ENCODE data around the gene PSMA8. TPM values are rescaled to one million over a fixed set of nuclear protein-coding genes. Genes with fewer than 3 reads are reported as not detected.

Gene PSMA8
- total and polyA plus RNA-seq, 2 of the 13 experiments (the other 11 are each of a cell fraction or from before 2014, with no cell fraction given) = not detected

- no peak for TF ChIP-seq FOXJ3 (CRISPR knock-in tag; IDR thresholded peaks at IDR 0.05; ENCODE audit: borderline replicate concordance)
- TF ChIP-seq ATF7 (IDR thresholded peaks at IDR 0.05) = no peak
- TF ChIP-seq ATF7 (CRISPR knock-in tag; IDR thresholded peaks at IDR 0.05) = no peak
- TF ChIP-seq ZBTB10 (CRISPR knock-in tag; IDR thresholded peaks at IDR 0.05; ENCODE audit: borderline replicate concordance) = no peak
- TF ChIP-seq DPF2 (CRISPR knock-in tag; IDR thresholded peaks at IDR 0.05; ENCODE audit: borderline replicate concordance, low read depth) = no peak
These were observed 49.9 kb downstream of the PSMA8 start (continued) for GRCh38 chr18:26183395-26184112.

GRCh38 chr18:26185267-26185666, 51.6 kb downstream of the PSMA8 start:
- Histone ChIP-seq H2AFZ (ENCODE audit: low read length) (no peak overlapping the region), H3K27me3 (ENCODE audit: control insufficient read depth in 1 of 2, insufficient read depth in 2 of 2, low read length in 2 of 2) (no peaks in the 10 kb centered on the region), H3K4me1 (ENCODE audit: insufficient read depth, low read length) (peaks cover 5% of the 10 kb centered on the region; the same call in 1 of the 2 replicates), H4K20me1 (ENCODE audit: insufficient read depth, low read length) (no peaks in the 10 kb centered on the region), H3K79me2 (ENCODE audit: insufficient read depth, low read length) (no peaks in the 10 kb centered on the region), H3K4me3 (replicated peaks in 1 of 3; ENCODE audit: insufficient read depth in 1 of 3, low read depth in 2 of 3, low read length in 3 of 3) (no peak overlapping the region), H3K9ac (ENCODE audit: insufficient read depth, low read depth, low read length) (no peak overlapping the region), H3K27ac (ENCODE audit: extremely low read length, insufficient read depth, low read length) (no peak overlapping the region), H3K4me2 (ENCODE audit: low read depth, low read length) (no peak overlapping the region), H3K9me3 (ENCODE audit: low read length) (no peaks in the 10 kb centered on the region), H3K36me3 (replicated peaks in 1 of 2; ENCODE audit: control insufficient read depth in 1 of 2, insufficient read depth in 2 of 2, low read length in 2 of 2) (no peaks in the 10 kb centered on the region)
- ChIA-PET CTCF (ENCODE audit: low intra/inter-chr PET ratio, low total read pairs) (no interaction called here), POLR2A (no interaction called here)
- no TSS peak for BruUV-seq (replicated peaks)
- 0% methylated on average over 2 of the region's 2 CpGs for WGBS (ENCODE audit: low lambda C conversion rate)
- no peak for FAIRE-seq
- in situ Hi-C loops (cut with HindIII; ENCODE audit: extremely low pct_ligation_motif_present, low pct_unique_long_range_greater_than_20kb) = no loop called here
- peak; percentile 42; the same call in 2 of the 3 replicates for ATAC-seq
- intact Hi-C loops (cut with micrococcal nuclease; ENCODE audit: unreplicated experiment) = no loop called here
- TF ChIP-seq ZBTB2 (CRISPR knock-in tag; IDR thresholded peaks at IDR 0.05; ENCODE audit: low read depth) (no peak), ZNF530 (CRISPR knock-in tag; IDR thresholded peaks at IDR 0.05; ENCODE audit: low read depth) (no peak), HNF4A (CRISPR knock-in tag; IDR thresholded peaks at IDR 0.05) (no peak), FOXK1 (CRISPR knock-in tag; IDR thresholded peaks at IDR 0.05; ENCODE audit: borderline replicate concordance, low read depth) (no peak), ZFAT (CRISPR knock-in tag; conservative IDR thresholded peaks at IDR 0.05) (no peak), RFXANK (CRISPR knock-in tag; IDR thresholded peaks at IDR 0.05) (no peak), TBL1XR1 (IDR thresholded peaks at IDR 0.05; ENCODE audit: borderline replicate concordance, low read length, partially characterized antibody) (no peak), KDM5A (IDR thresholded peaks at IDR 0.05; ENCODE audit: borderline replicate concordance, low read length) (no peak)
- peak; percentile 5 for DNase-seq (ENCODE audit: low spot score)

Data from HepG2 (cell line).